GM12878 (cell line): ENCODE measurements around the gene ATG4A.

Experiments used
- BHLHE40 ChIP-seq, 2 experiments: fragments of 450-650 bp in 1 of 2; IDR thresholded peaks; 2 replicates each; pipeline ENCODE4 v1.6.1; 2011 to 2017; ENCODE audit warnings: low read depth in 2 of 2, borderline replicate concordance in 1 of 2, improper control_type of control experiment in 1 of 2, low read length in 1 of 2, mild to moderate bottlenecking in 1 of 2
- SMC3 ChIP-seq: IDR thresholded peaks from 2 replicates; pipeline ENCODE4 v1.6.1; 2011; ENCODE audit warnings: low read length, improper control_type of control experiment, borderline replicate concordance
- SPI1 ChIP-seq: IDR thresholded peaks from 2 replicates; pipeline ENCODE4 v1.6.1; 2011; ENCODE audit warnings: low read depth, mild to moderate bottlenecking, low read length, moderate library complexity, borderline replicate concordance; ENCODE audit not compliant: insufficient read depth
- SUZ12 ChIP-seq: fragments of 200-600 bp; sonication (generic); IDR thresholded peaks from one replicate; pipeline ENCODE4 v1.6.1; 2018; ENCODE audit warnings: antibody characterized with exemption, mild to moderate bottlenecking; ENCODE audit not compliant: unreplicated experiment
- TF ChIP-seq, protein P1 (sequence below), 3 experiments: IDR thresholded peaks in 2 of 3; conservative IDR thresholded peaks in 1 of 3; 2 replicates each; pipeline ENCODE4 v1.5.1; 2011; ENCODE audit warnings: low read depth in 3 of 3, low read length in 3 of 3, mild to moderate bottlenecking in 3 of 3, control low read depth in 2 of 3, moderate library complexity in 2 of 3, inconsistent platforms in 1 of 3, mixed read lengths in 1 of 3; ENCODE audit not compliant: control insufficient read depth in 2 of 3, insufficient read depth in 1 of 3; ENCODE audit errors: extremely low read depth in 1 of 3
- TF ChIP-seq, protein P2 (sequence below): fragments of 450-650 bp; IDR thresholded peaks from 2 replicates; pipeline ENCODE4 v1.6.1; 2018; ENCODE audit warnings: borderline replicate concordance, mild to moderate bottlenecking; ENCODE audit not compliant: partially characterized antibody

DNA sequence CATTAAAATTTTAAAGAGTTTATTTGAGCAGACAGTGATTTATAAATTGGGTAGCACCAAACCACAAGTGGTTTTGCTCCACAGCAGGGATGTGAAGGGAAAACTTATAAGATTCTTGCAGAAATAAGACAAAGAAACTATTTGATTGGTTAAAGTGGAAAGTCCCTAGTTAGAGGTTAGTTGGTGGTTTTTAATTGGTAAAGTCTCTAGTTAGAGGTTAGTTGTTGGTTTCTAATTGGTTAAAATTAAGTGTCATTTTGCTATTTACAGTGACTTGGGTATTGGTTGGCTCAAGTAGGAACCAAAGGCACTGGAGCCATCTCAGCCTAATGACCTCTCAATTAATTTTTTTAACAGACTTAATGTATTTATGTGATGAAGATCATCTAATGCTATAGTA is 23.0 kb downstream of the ATG4A start:
- TF ChIP-seq SMC3 = no peak
- no peak for TF ChIP-seq SUZ12
- TF ChIP-seq, protein P1, sequence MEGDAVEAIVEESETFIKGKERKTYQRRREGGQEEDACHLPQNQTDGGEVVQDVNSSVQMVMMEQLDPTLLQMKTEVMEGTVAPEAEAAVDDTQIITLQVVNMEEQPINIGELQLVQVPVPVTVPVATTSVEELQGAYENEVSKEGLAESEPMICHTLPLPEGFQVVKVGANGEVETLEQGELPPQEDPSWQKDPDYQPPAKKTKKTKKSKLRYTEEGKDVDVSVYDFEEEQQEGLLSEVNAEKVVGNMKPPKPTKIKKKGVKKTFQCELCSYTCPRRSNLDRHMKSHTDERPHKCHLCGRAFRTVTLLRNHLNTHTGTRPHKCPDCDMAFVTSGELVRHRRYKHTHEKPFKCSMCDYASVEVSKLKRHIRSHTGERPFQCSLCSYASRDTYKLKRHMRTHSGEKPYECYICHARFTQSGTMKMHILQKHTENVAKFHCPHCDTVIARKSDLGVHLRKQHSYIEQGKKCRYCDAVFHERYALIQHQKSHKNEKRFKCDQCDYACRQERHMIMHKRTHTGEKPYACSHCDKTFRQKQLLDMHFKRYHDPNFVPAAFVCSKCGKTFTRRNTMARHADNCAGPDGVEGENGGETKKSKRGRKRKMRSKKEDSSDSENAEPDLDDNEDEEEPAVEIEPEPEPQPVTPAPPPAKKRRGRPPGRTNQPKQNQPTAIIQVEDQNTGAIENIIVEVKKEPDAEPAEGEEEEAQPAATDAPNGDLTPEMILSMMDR (IDR thresholded peaks at IDR 0.05 in 2 of 3, conservative IDR thresholded peaks at IDR 0.05 in 1 of 3; ENCODE audit: control insufficient read depth in 2 of 3, extremely low read depth in 1 of 3, insufficient read depth in 1 of 3, low read depth in 3 of 3, low read length in 3 of 3) = no peak
- TF ChIP-seq, protein P2, sequence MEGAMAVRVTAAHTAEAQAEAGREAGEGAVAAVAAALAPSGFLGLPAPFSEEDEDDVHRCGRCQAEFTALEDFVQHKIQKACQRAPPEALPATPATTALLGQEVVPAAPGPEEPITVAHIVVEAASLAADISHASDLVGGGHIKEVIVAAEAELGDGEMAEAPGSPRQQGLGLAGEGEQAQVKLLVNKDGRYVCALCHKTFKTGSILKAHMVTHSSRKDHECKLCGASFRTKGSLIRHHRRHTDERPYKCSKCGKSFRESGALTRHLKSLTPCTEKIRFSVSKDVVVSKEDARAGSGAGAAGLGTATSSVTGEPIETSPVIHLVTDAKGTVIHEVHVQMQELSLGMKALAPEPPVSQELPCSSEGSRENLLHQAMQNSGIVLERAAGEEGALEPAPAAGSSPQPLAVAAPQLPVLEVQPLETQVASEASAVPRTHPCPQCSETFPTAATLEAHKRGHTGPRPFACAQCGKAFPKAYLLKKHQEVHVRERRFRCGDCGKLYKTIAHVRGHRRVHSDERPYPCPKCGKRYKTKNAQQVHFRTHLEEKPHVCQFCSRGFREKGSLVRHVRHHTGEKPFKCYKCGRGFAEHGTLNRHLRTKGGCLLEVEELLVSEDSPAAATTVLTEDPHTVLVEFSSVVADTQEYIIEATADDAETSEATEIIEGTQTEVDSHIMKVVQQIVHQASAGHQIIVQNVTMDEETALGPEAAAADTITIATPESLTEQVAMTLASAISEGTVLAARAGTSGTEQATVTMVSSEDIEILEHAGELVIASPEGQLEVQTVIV = no peak
- TF ChIP-seq SPI1 = no peak
- TF ChIP-seq BHLHE40 (IDR thresholded peaks at IDR 0.05; ENCODE audit: borderline replicate concordance in 1 of 2, low read depth in 2 of 2, low read length in 1 of 2) = no peak
